HG02798 (cell line): Measurements from ENCODE around the gene KCTD3.
A peak's percentile ranks its signal among the peaks of the same experiment; 100 is the strongest.

Source experiments
- ATAC-seq: cut with Tn5 transposase; IDR thresholded peaks from one replicate; pipeline ENCODE4 v1.9.1; 2021; ENCODE audit warnings: mild to moderate bottlenecking; ENCODE audit not compliant: unreplicated experiment, poor library complexity

KCTD3 gene

GRCh38 chr1:215650446-215651149 is 83.5 kb downstream of the KCTD3 start:
- no peak for ATAC-seq

- ATAC-seq = no peak
Measured at GRCh38 chr1:215651867-215652266, 84.8 kb downstream of the KCTD3 start.

- ATAC-seq = no peak
Measured at GRCh38 chr1:215652371-215652770, 85.3 kb downstream of the KCTD3 start.

- ATAC-seq = no peak
Measured at GRCh38 chr1:215657047-215657446, 89.9 kb downstream of the KCTD3 start.

GRCh38 chr1:215660259-215660658 is 93.2 kb downstream of the KCTD3 start:
- ATAC-seq = no peak

GRCh38 chr1:215661033-215661432 is 93.9 kb downstream of the KCTD3 start:
- no peak for ATAC-seq

GRCh38 chr1:215665215-215665614 is 98.1 kb downstream of the KCTD3 start:
- ATAC-seq = peak; percentile 57

- ATAC-seq = no peak
Measured at GRCh38 chr1:215667761-215668160, 100.7 kb downstream of the KCTD3 start.

- ATAC-seq = no peak
Measured at GRCh38 chr1:215669806-215670491, 102.8 kb downstream of the KCTD3 start.
